Cardiac fibroblast (primary cell): ENCODE data around the gene SEZ6L.

Experiments used
- DNase-seq, 2 donors: peaks; one replicate each; pipeline versions ENCODE4 v3.0.0 to v3.0.0-alpha.2; 2010; ENCODE audit warnings: low read depth in 2 of 2
- H3K4me3 ChIP-seq, 2 donors: replicated peaks in 1 of 2; 1 replicate in 1 of 2; 2 replicates in 1 of 2; pipeline ENCODE4 v1.5.1; 2011; ENCODE audit warnings: low read depth in 2 of 2, low read length in 2 of 2, mild to moderate bottlenecking in 2 of 2, moderate library complexity in 1 of 2
- CTCF ChIP-seq: IDR thresholded peaks from one replicate; pipeline ENCODE4 v1.5.1; 2011; ENCODE audit warnings: low read depth, mild to moderate bottlenecking, low read length, inconsistent platforms

The SEZ6L gene

GRCh38 chr22:26196657-26197056 is 27.4 kb downstream of the SEZ6L start:
- DNase-seq, result no peak
- TF ChIP-seq CTCF, result no peak
- no peak overlapping the region for H3K4me3 ChIP-seq

- H3K4me3 ChIP-seq, result no peak overlapping the region
- TF ChIP-seq CTCF, result no peak
- DNase-seq, result no peak
Measured at GRCh38 chr22:26197425-26197824, 28.2 kb downstream of the SEZ6L start.

- TF ChIP-seq CTCF, result no peak
- no peak overlapping the region for H3K4me3 ChIP-seq
- no peak for DNase-seq
Measured at GRCh38 chr22:26199665-26200064, 30.4 kb downstream of the SEZ6L start.

- no peak for TF ChIP-seq CTCF
- no peak for DNase-seq
- H3K4me3 ChIP-seq, result no peak overlapping the region
Measured at GRCh38 chr22:26202280-26202924, 33.1 kb downstream of the SEZ6L start.

- TF ChIP-seq CTCF, result no peak
- no peak for DNase-seq
- no peak overlapping the region for H3K4me3 ChIP-seq
Measured at GRCh38 chr22:26205494-26205893, 36.2 kb downstream of the SEZ6L start.

GRCh38 chr22:26210334-26210733 is 41.1 kb downstream of the SEZ6L start:
- no peak overlapping the region for H3K4me3 ChIP-seq
- no peak for DNase-seq
- no peak for TF ChIP-seq CTCF

- no peak for DNase-seq
- no peak overlapping the region for H3K4me3 ChIP-seq
- no peak for TF ChIP-seq CTCF
Measured at GRCh38 chr22:26213826-26214225, 44.6 kb downstream of the SEZ6L start.
